GM19023 (cell line): ENCODE results near the gene PANK4.
A peak's percentile ranks its signal among the peaks of the same experiment; 100 is the strongest.

Experiments used
- ATAC-seq: cut with Tn5 transposase; IDR thresholded peaks from one replicate; pipeline ENCODE4 v1.9.1; 2021; ENCODE audit warnings: mild to moderate bottlenecking, moderate library complexity; ENCODE audit not compliant: unreplicated experiment

PANK4 gene

DNA sequence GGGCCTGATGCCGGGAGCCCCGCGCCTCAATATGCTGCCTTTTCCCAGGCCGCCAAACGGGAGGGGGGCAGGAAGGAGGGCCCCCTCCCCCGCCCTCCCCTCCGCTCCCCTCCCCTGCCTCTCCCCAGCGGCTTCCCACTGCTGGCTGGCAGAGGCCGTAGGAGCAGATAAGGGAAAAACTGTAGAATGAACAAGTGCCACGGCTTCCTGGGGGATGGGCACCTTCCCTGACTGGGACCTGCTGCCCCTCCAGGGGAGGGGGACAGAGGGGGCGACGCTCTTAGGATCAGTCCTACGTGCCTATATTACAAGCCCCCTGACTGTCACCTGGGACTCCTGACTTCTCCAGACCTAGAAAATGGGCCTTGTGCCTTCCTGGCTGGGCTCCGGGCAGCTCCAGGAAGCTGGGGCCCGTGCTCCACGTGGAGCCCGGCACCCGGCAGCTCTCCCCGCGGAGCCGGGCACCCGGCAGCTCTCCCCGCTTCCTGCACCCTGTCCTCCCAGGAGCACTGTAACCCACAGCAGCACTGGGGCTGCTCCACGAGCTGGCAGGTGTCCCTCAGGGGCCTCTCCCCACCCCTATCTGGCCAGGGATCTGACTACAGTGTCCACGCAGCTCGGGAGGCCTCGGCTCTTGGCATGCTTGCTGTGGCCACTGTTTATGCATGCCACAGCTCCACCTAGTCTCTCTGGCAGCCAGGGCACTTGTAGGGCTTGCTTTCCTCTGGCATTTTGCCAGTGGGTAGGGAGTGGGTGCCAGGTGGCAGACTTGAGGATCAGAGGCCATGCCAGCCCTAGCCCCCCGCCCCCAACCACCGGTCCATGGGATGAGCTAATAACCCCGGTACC lies 4.3 kb upstream of the PANK4 start:
- ATAC-seq: no peak

DNA sequence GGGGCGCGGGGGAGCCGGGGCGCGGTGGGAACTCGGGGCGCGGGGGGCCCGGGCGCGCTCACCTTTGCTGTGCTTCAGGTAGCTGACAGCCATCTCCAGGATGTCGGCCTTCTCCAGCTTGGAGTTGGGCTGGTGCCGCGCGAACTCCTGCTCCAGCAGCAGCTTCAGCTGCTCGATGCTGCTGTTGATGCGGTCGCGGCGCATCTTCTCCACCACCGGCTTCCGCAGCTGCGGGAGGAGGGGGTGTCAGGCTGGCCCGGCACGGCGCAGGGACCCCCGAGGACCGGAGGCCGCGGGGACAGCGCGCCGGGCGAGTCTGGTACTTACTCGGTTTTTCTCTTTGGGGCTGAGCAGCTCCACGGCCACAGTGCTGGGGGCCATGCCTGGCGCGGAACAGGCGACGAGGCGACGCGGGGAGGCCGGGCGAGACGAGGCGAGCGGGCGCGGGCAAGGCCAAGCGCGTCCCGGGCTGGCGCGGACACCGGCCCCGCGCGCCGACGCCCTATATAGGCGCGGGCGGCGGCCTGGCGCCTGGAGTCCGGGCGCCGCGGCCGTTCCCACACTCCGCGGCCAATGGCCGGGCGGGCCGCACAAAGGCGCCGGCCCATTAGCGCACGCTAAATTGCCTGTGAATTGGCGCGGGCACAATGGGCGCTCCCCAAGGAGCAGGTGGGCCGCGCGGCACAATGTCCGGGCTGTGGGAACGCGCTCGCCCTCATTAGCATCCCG lies 3.6 kb upstream of the PANK4 start, which contains the start of gene HES5:
TSS of gene HES5 (minus strand) at position 480 of the 729 bp plus-strand sequence. CDS start at position 381, 99 bp downstream.
- no peak for ATAC-seq

DNA sequence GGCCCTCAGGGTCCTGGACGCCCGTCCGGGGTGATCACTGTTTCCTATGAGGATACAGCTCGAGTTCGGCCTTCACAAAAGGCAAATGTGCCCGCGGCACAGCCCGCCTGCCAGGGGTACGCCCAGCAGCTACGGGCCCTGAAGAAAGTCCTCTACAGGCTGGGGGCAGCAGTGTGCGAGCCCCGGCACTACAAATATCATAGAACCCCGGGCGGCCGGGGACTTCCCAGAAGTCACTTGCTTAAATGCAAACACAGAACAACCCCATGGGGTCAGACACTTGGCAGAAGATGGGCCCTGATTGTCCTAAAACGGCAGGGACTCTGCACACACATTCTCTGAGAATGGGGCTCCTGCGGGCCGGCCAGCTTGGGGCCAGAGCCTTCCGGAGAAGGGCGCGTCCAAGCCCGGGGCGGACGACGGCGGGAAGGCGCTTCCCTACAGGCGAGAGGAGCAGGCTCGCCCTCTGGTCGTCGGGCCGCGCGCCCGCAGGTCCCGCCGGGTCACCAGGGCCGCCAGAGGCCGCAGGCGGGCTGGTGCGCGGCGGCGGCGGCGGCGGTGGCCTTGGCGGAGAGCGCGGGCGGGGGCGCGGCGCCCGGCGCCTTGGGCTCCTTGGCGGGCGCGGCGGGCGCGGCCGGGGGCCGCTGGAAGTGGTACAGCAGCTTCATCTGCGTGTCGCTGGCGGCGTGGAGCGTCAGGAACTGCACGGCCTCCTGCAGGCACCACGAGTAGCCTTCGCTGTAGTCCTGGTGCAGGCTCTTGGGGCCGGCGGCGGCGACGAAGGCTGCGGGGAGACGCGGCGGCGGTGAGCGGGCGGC lies 2.8 kb upstream of the PANK4 start:
- no peak for ATAC-seq

DNA sequence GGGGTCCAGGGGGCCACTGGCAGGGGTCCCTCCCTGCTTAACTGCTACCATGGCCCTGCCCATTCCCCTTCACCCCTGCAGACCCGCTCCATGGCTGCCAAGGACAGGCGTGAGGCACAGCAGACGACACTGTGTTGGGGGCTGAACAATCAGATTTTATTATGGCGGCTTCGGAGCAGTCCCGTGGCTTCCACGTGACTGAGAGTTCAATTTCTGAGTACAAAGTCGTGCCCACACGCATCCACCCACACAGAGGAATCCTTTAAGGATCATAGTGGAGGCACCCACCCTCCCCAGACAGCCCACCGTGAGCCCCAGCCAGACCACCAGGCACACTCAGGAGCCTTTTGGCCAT lies 2.2 kb upstream of the PANK4 start:
- ATAC-seq: no peak

DNA sequence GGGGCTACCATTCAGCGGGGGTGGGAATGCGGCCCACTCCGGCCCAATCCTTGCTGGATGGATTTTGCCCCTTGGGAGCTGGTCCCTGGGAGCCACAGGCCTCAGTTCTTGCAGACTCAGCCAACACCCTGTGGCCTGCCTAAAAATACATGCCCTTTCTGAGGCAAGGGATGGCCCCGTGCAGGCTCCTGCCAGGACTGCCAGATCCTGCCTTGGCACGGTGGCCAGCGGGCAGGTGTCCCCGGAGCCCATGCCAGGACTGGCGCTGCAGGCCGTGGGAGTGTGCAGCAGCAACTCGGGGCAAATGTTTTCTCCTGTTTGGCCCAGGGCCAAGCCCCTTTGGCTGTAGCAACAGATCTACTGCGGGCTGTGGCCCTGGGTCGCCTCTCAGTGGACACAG lies 1.6 kb upstream of the PANK4 start:
- ATAC-seq: no peak

DNA sequence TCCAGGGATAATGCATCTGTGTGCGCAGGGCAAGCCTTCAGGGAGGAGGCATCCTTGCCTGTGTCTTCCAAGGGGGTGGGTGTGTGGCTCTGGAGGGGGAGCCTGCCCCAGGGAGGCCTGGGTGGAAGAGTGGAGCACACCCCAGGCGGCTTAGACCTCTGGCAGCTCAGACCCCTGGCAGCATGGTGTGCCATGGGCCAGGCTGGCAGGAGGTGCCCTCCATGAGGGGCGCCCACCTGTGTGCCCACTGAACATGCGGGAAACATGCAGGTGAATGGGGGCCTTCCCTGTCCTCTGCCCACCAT lies 1.1 kb upstream of the PANK4 start:
- no peak for ATAC-seq

DNA sequence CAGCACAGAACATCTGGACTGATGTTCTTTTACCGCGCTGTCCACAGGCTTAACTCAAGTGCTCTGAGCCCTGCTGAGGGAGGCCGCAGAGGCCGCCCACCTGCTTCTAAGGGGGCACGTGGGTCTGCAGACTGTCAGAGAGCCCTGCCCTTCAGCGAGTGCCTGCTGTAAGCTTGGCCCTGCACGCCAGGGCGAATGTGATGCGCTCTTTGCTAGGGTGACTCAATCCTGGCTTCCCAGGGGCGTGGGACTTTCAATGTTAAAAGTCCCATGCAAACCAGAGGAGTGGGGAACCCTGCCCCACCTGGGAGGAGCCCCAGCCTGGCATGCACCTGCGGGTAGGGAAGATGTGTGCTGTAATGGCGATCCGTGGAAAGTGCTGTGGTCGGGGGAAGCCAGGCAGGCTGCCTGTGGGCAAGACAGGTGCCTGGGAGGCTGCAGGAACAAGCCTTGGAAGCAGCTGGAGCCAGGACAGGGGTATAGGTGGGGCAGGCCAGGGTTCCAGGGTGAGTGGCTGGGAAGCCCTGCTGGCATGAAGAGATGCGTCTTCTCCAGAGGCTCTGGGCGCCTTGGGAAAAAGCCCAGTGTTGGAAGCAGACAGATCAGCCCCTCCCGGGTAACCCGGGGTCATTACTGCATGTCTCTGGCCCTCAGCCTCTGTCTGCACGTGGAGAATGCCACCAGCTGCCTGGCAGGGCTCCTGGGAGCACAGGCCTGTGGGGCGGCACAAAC lies 594 bp upstream of the PANK4 start:
- peak; percentile 26 for ATAC-seq

DNA sequence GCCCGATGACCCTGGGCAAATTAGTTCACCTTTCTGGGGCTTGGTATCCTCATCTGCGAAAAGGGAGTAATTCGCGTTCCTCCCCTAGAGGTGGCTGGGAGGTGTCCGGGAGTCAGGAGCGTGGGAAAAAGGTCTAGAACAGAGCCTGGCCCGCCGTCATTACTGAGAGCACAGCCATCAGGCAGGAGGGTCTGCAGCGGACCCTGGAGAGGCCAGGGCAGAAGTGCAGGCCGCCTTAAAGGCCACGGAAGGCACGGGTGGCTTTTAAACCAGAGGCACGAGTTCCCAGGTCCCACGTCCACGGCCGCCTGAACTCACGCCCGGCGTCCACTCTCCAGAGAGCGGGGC lies 850 bp downstream of the PANK4 start:
- no peak for ATAC-seq

DNA sequence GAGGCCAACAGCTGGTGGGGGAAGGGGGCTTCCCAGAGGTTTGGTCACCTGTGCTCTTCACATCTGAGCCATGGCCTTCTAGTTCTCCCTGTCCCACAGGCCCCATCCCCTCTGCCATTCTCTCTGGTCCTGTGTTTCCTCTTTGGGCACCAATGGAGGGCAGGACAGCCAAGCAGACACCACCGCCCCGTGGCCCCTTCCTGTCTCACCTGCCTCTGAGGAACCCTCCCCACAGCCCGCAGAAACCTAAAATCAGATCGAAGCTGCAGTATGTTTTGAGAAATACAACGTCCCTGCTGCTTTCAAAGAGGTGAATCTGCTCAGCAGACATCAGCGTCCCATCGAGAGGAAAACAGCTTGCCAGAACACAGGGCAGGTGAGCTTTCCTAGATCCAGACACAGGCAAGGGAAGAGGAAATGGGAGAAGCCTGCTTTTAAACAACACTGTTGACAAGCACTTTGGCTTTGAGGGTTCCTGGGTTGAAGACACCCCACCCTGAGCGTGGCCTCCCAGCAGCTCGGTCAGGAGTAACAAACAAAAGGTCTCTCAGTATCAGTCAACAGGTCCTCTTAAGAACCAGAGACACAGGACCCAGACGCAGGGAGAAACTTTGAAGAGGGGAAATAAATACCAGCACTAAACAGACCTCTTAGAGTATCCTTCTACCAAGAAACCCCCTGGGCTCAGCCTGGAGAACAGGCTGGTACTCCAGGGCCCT lies 2.3 kb downstream of the PANK4 start:
- no peak for ATAC-seq

DNA sequence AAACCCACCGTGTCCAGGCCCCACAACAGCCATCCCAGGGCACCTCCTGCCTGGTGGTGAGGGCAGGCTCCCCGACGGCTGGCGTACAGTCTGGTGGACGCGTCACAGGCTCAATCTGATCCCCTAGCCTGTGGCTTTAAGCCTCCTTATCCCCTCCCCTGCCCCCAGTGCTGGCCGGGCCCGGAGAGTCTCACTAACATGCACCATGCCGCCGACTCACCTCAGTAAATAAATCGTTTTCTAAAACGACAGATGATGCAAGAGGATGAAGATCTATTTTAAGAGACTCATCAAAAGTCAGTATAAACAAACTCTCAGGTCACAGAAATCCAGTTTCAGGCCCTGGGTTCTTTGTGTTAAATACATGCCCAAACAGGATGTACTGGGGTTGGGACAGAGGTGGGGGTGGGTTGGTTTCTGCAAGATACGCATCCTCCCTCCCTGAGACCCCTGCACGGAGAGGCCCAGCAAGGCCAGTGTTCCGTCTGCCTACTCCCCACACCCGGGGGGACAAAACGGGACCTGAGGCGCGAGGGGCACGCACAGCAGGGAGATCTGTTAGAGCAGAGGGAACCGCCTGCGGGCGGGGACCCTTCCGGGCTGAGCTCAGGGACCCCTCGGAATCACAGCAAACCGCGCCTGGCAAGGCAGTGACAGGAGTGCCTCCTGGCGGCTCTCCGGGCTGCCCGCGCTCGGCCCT lies 3.1 kb downstream of the PANK4 start:
- ATAC-seq: no peak

DNA sequence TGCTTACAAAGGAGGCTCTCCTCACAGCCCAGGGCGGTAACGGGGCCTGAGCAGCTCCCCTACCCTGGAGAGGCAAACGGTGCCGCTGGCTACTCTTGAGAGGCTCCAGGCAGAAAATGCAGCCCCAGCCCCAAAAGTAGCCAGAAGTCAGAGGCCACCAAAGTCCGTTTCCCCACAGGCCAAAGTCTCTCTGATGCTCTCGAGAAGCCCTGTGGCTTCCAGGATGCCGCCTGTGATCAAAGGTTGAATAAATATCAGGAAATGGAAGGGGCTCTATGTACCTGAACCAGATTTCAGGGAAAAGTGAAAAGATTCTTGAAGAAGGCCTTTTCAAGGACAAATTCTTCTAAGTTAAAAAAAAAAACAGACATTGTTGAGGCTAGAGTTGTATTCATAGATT lies 4.2 kb downstream of the PANK4 start:
- ATAC-seq: no peak

DNA sequence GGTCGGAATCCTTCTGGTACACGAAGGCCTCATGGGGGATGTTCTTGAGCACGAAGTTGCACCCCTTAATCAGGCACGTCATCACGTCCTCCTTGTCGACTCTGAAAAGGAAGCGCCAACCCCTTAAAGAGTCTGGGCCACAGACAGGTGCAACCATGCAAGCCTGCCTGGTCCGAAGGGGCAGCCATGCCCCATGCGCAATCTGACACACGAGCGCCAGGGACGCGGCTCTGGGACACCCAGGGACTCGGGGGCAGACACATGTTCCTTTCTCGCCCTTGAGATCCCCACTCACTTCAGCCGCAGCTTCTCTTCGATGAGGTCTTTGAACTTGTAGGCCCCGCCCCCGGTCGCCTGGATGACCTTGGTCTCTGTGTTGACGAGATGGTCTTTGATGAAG lies 5.6 kb downstream of the PANK4 start:
- ATAC-seq: no peak

DNA sequence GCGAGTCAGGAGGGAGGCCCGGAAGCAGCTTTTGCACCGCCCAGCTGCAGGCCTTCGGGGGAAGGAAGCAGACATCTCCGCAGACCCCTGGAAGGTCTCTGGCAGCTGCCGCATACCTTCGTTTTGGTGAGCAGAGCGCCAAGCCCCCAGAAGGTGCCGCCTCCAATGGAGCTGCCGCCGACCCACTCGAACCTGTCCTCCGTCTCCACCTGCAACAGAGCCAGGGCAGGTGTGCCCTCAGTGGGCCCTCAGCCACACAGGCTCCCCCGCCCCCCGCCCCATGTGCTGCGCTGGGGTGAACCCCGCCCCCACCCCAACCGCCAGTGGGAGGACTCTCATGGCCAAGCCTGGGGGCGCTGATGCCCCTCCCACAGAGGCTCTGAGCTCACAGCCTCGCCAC lies 6.2 kb downstream of the PANK4 start:
- no peak for ATAC-seq

DNA sequence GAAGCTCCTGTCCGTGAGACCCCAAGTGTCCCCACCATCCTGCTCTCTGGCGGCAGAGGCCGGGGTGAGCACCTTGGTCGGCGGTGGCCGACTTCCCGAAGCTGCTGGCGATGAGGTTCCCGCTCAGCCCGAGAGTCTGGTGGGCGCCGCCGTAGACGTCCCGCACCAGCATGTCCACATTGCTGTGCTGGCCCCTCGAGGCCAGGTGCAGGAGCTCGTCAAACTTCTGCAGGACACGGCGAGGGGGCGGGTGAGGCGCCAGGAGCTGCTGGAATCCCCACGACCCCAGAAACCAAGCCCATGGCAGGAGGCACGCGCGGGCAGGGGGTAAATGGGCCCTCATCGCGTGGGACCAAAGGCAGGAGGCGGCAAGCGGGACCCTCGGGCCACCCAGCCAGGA lies 6.7 kb downstream of the PANK4 start:
- ATAC-seq: no peak

DNA sequence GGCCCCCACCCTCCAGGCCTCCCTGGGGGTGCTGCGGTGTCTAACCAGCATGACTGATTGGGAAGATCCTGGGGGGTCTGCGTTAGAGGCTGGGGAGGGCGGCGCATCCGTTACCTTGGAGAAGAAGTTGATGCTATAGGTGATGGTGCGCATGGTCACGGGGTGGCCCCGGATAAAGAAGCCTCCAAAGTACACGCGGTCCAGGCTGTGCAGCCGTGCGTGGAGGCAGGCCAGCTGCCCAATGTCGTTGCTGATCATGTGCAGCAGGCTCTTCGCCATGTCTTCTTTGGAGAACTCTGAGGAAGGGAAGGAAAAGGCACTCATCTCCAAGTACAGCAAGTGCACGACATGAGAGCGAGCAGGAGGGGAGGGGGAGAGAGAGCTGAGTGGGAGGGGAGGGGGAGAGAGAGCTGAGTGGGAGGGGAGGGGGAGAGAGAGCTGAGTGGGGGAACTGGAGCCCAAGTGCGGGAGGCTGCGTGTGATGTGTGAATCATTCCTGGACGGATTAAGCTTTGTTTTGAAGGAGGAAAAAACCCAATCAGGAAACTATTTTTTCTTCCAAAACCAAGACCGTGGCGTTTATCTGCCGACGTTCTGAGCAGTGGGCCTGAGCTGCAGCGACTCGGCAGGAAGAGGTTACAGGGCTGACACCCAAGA lies 7.2 kb downstream of the PANK4 start:
- no peak for ATAC-seq

DNA sequence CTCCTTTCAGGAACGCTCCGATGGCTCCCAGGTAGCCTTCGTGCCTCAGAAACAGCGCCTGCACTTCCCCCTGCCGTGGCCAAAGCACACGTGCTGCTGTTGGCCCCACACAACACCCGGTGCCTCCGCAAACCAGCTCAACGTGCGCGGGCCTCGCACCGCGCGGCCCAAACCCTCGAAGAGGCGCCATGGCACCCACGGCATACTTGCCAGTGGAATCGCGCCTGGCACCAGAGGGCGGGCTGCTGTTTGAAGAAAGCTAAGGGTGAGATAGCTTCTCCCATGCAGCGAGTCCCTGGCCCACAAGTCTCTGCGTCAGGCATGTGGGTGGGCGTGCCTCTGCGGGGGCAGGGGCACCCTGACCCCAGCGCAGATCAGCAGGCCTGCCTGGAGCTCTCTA lies 7.9 kb downstream of the PANK4 start:
- no peak for ATAC-seq

DNA sequence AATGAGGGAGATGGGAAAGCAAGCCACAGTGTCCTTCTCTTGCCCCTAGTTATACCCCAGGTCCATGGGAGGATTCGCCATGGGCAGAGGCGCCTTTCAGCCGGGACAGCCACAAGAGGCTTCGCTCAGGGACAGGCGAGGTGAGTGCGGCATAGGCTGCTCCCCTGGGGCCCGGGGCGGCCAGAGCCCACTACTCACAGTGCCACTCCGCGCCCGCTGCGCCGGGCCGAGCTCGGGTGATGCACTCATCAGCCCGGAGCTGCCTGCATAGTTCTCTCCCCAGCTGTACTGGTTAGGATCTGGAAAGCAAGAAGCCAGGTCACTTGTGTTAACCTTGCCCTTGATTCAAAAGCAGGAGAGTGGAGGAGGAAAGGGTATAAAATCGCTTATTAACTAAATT lies 8.4 kb downstream of the PANK4 start:
- ATAC-seq: no peak

DNA sequence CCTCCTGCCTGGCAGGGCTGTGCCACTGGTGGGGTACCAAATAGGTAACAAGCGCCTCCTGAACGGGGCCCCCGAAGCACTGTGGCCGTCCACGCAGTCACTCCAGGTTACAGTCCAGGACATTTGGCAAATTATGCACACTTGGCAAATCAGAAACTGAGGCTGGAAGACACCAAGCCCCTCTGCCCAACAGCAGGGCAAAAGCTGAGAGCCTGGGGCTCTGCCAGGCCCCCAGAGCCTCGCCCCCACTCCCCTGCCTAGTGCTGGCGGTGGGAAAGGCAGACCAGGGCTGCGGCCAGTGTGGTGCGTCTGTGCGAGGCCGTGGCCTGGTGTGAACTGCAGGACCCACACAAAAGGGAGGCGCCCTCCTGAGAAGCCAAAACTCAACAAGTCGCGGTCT lies 9.4 kb downstream of the PANK4 start:
- ATAC-seq: no peak

DNA sequence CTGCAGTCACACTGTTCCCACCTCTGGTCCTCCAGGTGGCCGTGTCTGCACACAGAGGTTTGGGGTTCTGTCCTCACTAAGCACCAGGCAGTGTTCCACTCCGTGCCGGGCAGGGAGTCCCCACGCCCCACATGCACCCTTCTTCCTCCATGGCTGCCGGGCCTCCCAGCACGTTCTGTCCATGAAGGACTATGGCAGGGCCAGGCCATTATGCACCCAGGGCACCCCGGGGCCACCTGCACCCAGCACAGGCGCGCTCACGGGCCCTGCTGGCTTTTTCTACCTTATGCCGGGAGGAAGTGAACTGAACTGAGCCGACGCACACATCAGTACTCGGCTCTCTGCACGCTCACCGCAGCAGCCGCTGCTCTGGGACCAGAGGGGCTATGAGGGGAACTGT lies 10.3 kb downstream of the PANK4 start:
- ATAC-seq: no peak

DNA sequence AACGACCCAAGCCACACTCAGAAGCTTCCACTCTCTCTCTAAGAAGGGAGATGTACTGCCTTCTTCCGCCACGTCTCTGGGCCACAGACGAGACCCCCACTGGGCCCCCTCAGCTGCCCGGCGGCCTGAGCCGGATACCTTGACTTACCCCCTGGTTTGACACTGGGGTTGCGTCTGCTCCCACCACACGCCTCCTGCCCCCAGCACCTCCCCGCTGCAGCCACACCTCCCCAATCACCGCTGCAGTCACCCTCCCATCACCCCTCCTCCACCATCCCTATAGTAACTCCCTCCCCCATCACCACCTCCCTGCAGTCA lies 10.7 kb downstream of the PANK4 start:
- no peak for ATAC-seq
